ENCODE data around the gene RPL27A.

Gene RPL27A

DNA sequence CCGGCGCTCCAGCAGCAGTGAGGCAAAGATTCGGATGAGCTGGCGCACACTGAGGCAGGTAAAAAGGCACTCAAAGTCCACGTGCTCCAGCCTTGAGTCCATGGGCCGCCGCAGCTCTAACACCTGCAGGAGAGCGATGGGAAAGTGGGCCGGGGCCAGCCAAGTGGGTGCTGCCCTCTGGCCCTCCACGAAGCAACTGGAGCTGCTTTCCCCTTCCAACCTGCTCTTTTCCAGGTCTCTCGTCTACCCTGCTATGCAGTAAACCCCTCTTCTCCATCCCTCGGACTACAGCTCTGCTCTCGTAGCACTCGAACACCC is 20.0 kb downstream of the RPL27A start:
- no peak for DNase-seq

DNA sequence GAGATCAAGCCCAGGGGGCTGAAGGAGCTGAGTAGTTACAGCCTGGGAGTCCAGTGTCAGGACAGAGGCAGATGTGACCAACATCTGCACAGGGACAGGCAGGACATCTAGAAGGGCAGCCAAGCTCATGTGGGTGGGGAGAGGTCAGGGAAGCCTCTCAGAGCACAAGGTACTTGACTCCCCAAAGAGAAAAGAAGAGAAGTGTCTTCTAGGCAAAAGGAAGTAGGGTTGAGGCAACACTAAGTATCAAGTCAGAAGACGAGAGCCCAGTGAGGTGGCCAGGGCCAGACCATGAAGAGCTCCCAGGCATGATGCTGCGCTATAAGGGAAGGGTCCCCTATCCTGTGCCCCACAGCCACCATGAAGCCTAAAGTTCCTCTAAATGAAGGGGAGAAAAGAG is 21.5 kb downstream of the RPL27A start:
- no peak for DNase-seq

DNA sequence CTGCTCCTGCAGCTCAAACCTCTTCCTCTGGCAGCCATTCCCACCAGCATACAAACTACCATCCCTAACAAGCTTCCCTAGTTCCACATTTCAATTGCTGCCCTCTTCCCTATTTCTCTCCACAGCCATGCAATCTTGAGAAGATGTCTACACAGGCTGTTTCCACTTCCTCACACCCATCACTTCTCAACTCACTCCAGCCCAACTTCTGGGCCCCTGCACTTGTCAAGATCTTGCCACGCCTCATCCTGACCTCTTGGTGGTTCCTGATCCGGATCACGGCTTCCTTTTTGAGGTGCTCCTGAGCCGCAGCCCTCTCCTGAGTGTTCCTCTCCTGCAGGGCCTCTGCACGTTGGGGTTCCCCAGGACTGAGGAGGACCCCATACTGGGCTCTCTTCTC is 22.6 kb downstream of the RPL27A start:
- no peak for DNase-seq

DNA sequence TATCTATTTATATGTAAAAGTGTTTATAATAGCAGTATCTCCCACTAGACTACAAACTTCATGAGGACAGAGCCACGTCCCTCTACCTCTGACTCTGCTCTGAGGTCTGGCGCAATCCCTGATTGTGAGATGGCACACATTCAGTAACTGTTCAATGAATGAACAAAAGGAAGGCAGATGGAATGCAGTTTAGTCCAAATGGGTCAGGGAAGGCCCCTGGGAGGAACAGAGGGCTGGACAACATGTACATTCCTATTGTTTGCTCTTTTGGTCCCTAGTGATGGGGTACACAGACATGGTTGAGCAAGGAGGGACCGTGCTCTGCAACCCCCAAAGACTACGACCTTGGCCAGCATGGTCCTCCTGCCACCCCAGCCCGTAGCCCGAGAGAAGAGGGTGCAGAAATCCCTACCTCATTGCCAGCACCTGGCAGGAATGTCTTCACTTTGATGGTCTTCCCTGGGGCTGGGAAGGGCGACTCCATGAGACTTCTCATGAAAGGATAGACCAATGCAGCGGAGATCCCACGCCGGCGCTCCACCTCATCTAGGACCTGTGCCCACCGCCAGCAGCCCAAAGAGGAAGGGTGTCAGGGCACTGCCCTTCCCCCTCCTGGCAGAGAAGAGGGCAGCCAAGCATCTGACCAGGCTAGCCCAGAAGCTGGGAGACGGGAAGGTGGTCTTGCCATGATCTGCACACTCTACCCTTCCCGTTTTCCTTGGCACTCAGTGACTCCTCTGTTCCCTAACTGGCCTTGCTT is 24.3 kb downstream of the RPL27A start:
- no peak for DNase-seq

DNA sequence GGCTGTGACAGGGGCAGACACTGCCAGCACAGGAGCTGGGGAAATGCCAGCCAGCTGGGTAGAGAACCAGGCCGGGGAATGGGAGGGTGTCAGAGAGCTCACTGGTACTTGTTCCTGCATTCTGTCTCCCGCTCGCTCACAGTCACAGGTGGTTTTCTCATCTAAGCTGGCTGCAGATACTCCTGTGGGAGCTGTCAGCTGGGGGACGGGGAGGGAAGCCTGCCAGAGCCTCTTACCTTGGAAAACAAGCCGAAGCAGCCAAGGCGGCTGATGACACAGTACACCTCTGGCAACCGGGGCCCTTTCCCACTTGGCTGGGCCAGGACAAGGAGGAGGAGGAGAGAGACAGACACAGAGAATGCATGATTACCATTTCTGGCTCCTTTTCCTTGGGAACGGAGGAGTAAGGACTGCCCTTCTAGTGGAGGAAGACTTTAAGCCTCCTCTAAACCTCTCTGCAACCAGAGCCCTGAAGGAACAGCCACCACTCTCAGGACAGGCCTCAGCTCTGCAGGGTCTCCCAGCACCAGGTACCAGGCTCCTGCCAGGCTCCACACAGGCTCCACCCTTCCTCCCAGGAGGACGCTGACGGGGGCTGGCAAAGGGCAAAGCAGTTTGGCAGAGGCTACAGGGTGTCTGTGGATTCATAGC is 25.1 kb downstream of the RPL27A start:
- no peak for DNase-seq

DNA sequence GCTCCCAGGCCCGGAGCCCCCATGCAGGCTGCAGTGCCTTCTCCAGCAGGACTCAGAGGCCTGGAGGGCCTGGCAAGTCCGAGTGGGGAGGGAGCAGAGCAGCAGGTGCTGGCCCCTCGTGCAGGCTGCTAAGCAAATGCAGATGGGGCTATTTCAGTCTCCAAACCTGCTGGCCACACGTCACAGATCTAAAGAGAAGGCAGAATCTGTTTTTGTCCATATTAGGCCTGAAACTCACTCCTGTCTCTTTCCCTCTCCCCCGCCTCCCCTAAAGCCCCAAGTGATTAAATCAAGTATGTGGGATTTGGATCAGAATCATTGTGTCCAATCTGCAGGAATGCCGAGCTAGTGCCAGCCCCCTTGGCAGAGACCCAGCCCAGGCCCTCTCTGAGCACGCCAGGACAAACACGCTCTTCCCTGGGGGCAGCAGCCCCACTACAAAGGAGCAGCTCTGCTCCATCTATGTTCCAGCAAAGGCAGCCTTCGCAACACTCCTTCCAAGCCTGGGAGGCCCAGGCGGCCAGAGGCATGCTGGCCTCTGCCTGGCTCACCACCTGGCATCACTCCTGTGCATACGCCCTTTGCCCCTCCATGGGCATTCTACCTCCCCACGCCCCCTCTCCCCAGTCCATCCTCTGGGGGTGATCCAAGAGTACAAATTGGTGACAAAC is 26.5 kb downstream of the RPL27A start:
- no peak for DNase-seq

DNA sequence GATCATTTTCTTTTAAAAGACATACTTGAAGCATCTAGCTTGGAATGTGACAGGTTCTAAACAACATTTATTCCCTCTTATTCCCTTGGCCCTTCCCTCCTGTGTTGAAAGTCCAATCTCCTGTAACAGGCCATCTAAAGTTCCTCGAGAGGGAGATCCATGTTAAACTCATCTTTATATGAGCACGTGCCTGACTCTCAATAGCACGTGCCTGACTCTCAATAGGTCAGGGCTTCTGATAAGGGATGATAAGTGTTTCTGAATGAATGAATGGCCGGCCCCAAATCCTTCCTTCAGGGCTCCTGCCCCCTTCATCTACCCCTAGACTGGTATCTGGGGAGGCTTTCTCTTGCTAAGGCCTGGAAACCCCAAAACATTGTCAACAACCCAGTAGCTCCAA is 27.2 kb downstream of the RPL27A start:
- DNase-seq: no peak

DNA sequence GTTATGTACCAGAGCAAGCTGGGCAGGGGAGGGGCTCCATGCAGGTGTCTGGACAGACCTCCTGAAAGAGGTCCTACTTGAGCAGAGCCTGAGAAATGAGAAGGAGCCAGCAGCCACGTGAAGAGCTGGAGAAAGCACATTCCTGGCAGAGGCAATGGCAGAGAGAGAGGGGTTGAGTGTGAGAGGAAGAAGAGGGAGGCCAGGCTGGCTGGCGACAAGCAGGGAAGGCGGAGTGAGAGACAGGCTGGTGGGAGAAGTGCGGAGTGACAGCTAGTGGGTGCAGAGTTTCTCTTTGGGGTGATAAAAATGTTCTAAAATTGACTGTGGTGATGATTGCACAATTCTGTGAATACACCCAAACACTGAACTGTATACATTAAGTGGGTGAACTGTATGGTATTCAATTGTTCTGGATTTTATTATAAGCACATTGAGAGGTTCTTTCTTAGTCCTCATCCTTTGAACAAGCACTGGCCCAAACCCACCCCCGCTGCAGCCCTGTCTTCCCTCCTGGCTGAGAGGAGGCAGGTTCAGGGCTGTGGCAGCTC is 29.4 kb downstream of the RPL27A start:
- no peak for DNase-seq

DNA sequence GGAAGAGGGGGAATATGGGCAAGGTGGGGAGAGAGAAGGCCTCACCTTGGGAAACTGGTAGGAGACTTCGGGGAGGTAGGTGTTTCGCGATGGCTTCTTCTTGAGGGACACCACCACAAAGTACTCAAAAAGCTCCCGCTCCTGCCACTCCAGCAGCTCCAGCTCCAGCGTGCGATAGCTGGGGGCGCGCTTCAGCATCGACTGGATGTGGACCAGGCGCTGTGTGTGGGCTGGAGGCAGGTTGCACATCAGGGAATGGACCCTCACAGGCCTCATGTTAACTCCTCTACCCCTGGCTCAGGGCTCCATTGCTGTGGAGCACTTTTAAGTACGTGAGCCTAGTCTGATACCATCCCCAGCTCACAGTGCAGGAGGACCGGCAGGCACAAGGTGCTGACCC is 29.9 kb downstream of the RPL27A start:
- no peak for DNase-seq

DNA sequence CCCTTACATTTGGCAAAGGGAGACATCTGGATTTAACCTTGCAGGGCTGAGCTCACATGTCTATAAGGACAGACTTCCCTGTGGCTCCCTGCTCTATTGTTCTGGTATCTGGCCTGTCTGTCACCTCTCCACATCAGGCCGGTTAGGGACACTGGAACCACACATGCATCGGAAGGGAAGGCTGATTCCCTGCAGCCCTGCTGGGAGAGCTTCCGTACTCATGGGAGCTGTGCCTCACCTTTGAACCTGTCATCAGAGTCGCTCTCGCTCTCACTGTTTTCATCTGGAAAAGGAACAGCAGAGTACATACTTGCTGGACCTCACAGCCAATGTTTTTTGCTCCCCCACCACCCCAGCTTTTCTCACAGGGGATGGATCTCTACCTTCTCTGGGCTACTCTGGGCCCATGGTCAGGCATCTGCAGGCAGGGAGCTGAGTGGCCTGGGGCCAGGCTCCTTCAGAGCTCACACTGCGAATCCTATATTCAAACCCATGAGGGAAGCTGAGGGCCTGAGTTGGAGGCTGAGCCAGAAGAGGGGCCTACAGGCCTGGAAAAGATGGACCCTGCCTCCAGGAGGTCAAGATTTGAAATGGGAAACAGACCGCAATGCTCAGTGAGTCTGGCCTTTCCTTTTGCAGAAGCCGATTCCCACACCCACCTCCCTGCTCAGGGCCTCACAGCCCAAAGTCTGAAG is 31.3 kb downstream of the RPL27A start:
- no peak for DNase-seq

DNA sequence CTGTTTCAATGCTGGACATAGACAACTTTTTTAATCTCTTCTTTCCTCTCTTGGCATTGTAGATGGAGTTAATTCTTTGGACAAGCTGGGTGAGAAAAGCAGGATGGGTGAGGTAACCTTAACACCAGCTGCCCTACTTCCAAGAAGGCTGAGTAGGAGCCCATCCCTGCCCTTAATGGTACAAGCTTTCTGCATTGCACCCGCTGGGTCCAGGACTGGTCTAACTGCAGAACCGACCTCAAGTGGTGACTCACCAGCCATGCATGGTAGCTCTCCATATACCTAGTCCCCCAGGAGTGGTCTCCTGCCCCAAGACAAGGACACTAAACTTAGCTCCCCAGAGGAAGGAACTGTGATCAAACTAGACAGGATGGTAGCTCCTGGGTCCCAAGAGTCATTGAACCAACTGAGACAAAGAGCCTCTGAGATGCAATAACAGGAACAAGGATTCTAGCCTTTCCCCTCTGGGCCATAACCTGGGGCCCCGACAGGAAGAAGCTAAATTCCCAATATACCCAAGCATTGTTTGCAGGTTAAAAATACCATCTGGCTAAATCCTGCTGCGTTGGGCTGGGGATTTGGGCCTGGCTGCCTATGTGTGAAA is 32.1 kb downstream of the RPL27A start:
- DNase-seq: no peak

DNA sequence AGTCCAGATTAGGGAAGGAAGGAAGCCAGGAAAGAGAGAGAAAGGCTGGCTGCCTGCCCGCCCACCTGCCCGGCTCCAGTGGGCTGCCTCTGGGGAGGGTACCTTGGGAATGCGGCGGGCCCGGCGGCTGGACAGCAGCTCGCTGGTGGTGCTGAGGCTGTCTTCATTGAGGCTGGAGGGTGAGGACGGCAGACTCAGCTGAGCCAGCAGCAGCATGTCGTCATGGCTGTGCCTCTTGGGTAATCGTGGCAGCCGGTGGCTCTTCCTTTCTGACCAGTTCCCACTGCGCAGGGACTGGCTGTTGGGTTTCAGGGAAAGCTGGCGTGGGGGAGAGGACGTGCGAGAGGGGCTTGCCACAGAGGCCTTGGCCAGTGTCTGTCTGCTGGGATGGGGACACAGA is 32.9 kb downstream of the RPL27A start:
- DNase-seq: no peak

DNA sequence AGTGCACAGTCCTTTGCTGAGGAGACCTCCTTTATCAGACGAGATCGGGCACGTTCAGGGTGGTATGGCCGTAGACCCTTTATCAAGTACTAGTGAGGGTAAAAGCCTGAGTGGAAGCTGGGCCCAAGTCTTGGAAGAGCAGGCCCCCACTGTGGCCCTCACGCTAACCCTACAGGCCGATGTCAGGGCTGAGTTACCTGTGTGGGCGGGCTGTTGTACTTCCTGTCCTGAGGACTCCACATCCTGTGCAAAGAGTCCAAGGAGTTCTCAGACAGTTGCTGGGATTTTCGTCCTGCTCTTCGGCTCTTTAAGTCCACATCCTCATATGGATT is 34.9 kb downstream of the RPL27A start:
- DNase-seq: no peak

DNA sequence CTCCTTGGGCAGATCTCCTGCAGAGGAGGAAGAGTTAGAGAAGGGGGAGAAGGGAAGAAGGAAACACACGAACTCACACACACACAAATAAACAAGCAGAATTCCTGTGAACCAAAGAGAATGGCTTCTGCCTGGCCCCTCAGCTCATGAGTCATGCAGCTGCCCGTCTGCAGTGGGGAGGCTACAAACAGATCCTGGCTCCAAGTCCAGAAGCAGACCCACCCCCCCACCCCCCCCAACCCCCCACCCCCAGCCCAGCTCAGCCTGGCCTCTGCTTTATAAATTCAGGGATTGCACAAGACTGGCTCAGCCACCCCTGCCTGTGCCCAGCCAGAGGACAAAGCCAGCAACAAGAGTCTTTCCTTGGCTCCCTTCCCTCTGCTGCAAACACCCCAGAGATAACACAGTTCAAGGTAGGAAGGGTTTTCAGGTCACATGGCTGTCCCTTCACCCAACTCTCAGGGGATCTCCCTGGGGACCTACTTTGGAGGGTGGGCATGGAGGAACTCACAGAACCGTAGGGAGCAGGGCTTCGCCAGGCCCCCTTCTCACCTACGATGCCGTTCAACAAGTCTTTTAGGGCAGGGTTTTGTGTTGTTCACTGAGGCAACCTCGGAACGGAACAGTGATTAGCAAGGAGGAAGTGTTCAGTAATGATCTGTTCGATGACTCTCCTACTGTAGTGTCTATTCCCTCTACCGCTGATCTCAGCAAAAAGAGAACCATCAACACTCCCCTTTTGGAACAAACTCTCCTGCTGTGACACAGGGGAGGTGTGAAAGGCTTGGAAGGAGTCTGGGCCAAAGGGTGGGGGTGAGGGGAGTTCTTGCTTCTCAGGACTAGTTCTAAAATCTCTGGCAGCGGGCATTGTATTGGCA is 35.5 kb downstream of the RPL27A start:
- DNase-seq: no peak

DNA sequence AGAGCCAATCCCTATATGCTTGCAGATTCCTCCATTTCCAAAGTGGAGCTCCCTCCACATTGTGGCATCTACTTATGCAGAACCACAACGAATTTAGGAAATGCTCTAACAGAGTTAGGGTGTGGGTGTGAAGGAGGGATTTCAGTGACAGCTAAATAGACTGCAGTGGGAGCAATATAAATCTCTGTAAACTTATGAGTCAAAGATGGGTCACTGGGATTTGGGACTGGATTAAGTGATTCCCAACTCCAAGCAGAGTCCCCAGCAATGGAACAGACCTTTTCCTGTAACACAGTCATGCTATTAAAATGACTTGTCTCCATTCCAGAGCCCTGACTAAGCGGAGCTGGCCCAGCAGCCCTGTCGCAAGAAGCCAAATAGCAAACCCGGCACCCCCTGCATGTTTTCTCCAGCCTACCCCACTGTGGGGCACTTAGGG is 36.6 kb downstream of the RPL27A start:
- DNase-seq: no peak

DNA sequence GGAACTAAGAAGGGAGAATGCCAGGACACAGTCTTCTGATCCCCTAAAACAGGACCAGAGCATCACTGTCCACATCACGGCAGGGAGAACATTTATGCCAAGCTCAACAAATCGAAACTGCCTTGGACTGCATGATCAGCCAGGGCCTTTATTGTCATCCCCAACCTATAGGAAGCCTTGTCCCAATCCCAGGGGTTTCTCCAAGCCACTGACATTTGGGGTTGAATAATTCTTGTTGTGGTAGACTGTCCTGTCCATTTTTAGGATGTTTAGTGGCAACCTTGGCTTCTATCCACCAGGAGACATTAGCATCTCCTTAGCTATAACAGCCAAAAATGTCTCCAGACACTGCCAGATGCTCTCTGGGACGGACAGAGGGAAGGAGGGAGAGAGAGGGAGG is 37.1 kb downstream of the RPL27A start:
- no peak for DNase-seq

DNA sequence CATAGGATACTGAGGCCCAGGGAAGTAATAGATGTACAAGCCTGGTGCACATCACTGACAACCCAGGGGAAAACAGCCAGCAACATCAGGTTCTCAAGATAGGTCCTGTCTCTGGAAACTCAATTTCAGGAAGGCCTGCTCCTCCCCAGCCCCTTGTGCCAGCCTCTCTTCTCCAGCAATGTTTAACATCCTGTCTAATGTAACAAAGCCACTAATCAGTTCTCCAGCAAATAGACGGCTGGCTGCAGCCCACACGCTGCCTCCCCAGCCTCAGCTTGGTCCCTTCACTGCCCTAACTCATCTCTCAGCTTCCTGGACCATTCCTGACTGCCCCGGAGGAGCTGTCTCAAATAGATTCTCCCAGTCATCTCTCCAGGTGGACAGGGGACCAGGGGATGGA is 37.8 kb downstream of the RPL27A start:
- no peak for DNase-seq

DNA sequence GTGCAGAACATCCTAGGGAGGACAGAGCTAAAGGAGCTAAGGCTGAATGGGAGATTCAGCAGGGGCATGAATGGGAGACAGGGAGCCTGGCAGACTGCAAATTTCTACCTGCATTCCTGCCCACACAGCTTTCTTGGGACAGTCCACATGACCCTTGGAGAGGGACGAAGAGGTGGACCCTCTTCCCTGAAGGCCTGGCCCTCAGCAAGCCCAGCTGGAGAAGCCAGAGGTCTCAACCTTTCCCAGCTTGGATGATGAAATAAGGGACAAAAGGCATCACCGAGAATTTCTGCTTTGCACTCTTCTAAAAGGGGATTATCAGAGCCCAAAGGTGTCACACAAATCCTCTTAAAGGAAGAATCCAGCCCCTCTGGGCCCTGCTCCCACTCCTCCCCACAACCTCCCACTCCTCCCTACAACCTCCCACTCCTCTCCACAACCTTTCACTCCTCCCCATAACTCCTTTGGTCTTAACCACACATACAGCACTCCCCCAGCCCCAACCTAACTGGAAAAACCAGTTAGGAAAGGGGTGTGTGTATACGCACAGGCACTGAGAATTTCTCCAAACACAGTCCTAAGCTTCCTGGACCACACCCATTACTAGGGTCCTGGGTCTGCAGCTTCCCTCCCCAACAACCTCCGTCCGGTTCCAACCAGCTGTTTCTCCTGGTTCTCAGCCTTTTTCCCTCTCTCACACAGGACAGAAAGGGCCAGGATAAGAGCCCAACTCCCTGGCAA is 38.4 kb downstream of the RPL27A start:
- DNase-seq: no peak

DNA sequence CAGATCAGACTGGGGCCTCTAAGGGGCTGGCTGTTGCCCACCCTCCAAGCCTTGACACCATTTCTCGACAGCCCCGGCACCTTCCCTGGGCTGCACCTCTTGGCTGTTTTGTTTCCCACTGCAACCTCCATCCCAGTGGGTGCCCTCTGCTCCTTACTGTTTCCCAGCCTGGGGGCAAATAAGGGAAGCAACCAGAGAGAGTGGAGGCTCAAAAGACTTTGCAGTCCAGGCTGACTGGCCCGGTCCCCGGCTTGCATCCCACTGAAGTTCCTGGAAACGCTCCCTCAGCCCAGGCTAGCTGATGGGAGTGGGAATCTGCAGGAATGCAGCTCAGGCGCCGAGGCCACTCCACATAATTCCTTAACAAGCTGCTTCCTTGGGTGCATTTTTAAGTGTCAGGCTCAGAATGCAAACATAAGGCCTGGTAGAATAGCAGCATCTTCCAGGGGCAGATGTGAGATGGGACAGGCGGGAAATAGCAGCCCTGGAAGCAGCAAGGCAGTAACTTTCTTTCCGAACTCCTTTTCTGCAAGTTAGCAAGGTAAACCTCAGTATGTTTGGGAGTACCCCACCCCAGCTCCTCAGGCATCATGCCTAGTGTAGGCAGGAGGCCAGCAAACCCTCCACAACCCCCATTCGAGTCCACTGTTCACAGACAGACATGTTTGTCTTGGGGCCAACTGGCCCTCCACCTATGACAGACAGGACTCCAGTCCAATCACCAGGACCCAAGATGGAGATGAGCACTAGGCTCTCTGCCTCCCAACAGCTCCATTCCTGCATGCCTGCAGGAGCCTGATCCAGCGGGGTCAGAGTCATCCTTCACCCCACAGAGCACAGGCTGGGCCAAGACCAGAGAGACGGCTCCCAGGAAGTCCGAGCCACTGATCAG is 39.3 kb downstream of the RPL27A start:
- no peak for DNase-seq

DNA sequence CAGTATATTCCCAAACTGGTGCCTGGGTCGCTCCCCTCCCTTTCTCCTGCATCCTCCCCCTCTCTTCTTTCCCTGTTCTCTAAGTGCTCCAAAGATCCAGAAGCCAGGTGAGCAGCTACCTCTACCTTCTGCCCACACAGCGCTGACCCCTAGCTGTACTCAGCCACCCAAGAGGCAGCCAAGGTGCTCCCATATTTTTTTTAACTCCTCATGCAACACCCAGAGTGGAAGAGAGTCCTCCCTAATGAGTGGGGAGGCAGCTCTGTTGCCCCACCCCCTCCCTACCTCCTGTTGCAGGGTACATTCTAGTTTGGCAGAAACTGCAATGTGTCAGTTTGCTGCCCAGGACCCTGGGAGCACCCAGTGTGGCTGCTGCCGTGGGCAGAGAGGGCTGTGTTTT is 40.2 kb downstream of the RPL27A start:
- DNase-seq: no peak
